Nephron (organoid): Measurements from ENCODE around the gene MGAT3.

Source experiments
- H3K27ac Mint-ChIP-seq, 3 experiments: 2 replicates each; pipeline ENCODE4 v1.8.0; 2020; ENCODE audit warnings: mixed read lengths in 3 of 3, mild to moderate bottlenecking in 2 of 3, moderate library complexity in 1 of 3
- H3K27me3 Mint-ChIP-seq: 2 replicates; pipeline ENCODE4 v1.8.0; 2021; ENCODE audit warnings: low read depth, mild to moderate bottlenecking, moderate library complexity, mixed read lengths
- H3K36me3 Mint-ChIP-seq: 2 replicates; pipeline ENCODE4 v1.8.0; 2020; ENCODE audit warnings: low read depth, mixed read lengths
- H3K4me1 Mint-ChIP-seq: 2 replicates; pipeline ENCODE4 v1.8.0; 2020; ENCODE audit warnings: mixed read lengths
- H3K4me3 Mint-ChIP-seq, 3 experiments: 2 replicates each; pipeline ENCODE4 v1.8.0; 2020; ENCODE audit warnings: mild to moderate bottlenecking in 3 of 3, mixed read lengths in 3 of 3, moderate library complexity in 2 of 3
- H3K9me3 Mint-ChIP-seq: 2 replicates; pipeline ENCODE4 v1.8.0; 2020; ENCODE audit warnings: mixed read lengths
- TF ChIP-seq, protein P1 (sequence below), 3 experiments: fragments of 200-600 bp; sonication (generic); IDR thresholded peaks; one replicate each; pipeline ENCODE4 v1.5.0; 2021; ENCODE audit warnings: antibody characterized with exemption in 3 of 3; ENCODE audit not compliant: unreplicated experiment in 3 of 3

Gene MGAT3

GRCh38 chr22:39449708-39450107, 7.1 kb upstream of the MGAT3 start:
- TF ChIP-seq, protein P1, sequence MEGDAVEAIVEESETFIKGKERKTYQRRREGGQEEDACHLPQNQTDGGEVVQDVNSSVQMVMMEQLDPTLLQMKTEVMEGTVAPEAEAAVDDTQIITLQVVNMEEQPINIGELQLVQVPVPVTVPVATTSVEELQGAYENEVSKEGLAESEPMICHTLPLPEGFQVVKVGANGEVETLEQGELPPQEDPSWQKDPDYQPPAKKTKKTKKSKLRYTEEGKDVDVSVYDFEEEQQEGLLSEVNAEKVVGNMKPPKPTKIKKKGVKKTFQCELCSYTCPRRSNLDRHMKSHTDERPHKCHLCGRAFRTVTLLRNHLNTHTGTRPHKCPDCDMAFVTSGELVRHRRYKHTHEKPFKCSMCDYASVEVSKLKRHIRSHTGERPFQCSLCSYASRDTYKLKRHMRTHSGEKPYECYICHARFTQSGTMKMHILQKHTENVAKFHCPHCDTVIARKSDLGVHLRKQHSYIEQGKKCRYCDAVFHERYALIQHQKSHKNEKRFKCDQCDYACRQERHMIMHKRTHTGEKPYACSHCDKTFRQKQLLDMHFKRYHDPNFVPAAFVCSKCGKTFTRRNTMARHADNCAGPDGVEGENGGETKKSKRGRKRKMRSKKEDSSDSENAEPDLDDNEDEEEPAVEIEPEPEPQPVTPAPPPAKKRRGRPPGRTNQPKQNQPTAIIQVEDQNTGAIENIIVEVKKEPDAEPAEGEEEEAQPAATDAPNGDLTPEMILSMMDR (IDR thresholded peaks at IDR 0.05; ENCODE audit: unreplicated experiment in 3 of 3) = no peak
- Mint-ChIP-seq H3K36me3 (no peaks in the 10 kb centered on the region), H3K27ac (peak overlapping the region in 1 of 3 experiments; percentile 19), H3K9me3 (no peaks in the 10 kb centered on the region), H3K27me3 (peaks cover 8% of the 10 kb centered on the region), H3K4me1 (peaks cover 36% of the 10 kb centered on the region), H3K4me3 (no peak overlapping the region)

- TF ChIP-seq, protein P1 (IDR thresholded peaks at IDR 0.05; ENCODE audit: unreplicated experiment in 3 of 3) = no peak
- Mint-ChIP-seq H3K36me3 (no peaks in the 10 kb centered on the region), H3K4me1 (peaks cover 41% of the 10 kb centered on the region), H3K27me3 (peaks cover 11% of the 10 kb centered on the region), H3K9me3 (no peaks in the 10 kb centered on the region), H3K27ac (peak overlapping the region in 1 of 3 experiments; percentile 19), H3K4me3 (no peak overlapping the region)
Measured at GRCh38 chr22:39450258-39450955, 6.4 kb upstream of the MGAT3 start.

GRCh38 chr22:39452740-39453040, 4.1 kb upstream of the MGAT3 start:
- Mint-ChIP-seq H3K9me3 (no peaks in the 10 kb centered on the region), H3K4me3 (peak overlapping the region in 2 of 3 experiments; percentile 56 to 60), H3K27ac (peak overlapping the region; percentile 16 to 69 (median 23)), H3K4me1 (peaks cover 36% of the 10 kb centered on the region), H3K27me3 (peaks cover 11% of the 10 kb centered on the region), H3K36me3 (no peaks in the 10 kb centered on the region)
- TF ChIP-seq, protein P1 (IDR thresholded peaks at IDR 0.05; ENCODE audit: unreplicated experiment in 3 of 3) = no peak

GRCh38 chr22:39453765-39454378, 2.9 kb upstream of the MGAT3 start:
- peak overlapping the region; percentile 69 to 78 (median 75) for H3K27ac Mint-ChIP-seq
- peaks cover 16% of the 10 kb centered on the region for H3K27me3 Mint-ChIP-seq
- peak overlapping the region; percentile 69 to 72 (median 69) for H3K4me3 Mint-ChIP-seq
- TF ChIP-seq, protein P1 (IDR thresholded peaks at IDR 0.05; ENCODE audit: unreplicated experiment in 3 of 3) = no peak
- peaks cover 44% of the 10 kb centered on the region for H3K4me1 Mint-ChIP-seq
- no peaks in the 10 kb centered on the region for H3K9me3 Mint-ChIP-seq
- no peaks in the 10 kb centered on the region for H3K36me3 Mint-ChIP-seq

DNA sequence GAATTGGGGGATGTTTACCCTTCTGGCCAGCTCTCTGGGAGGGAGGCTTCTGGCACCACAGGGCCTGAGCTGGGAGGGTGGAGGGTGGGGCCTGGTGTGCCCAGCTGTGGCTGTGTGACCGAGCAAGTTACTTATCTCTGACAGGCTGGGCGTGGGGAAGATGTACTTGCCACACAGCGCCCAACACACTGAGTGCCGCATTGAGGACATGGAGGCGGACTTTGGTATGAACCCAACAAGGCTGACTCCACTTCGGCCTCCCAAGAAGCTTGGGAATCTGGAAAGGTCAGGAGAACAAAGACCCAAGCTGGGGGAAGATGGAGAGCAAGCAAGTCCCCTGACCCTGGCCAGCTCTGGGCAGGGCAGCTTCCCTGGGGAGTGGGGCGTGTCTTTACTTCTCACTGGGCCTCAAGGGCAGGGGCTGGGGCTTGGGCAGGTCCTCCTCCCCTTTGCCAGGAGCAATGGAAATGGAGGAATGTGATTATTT, 2.4 kb upstream of the MGAT3 start:
- Mint-ChIP-seq H3K36me3 (no peaks in the 10 kb centered on the region), H3K27me3 (peaks cover 16% of the 10 kb centered on the region), H3K4me3 (peak overlapping the region; percentile 77 to 81 (median 78)), H3K4me1 (peaks cover 44% of the 10 kb centered on the region), H3K27ac (peak overlapping the region; percentile 69 to 78 (median 75)), H3K9me3 (no peaks in the 10 kb centered on the region)
- TF ChIP-seq, protein P1 (IDR thresholded peaks at IDR 0.05; ENCODE audit: unreplicated experiment in 3 of 3) = no peak

DNA sequence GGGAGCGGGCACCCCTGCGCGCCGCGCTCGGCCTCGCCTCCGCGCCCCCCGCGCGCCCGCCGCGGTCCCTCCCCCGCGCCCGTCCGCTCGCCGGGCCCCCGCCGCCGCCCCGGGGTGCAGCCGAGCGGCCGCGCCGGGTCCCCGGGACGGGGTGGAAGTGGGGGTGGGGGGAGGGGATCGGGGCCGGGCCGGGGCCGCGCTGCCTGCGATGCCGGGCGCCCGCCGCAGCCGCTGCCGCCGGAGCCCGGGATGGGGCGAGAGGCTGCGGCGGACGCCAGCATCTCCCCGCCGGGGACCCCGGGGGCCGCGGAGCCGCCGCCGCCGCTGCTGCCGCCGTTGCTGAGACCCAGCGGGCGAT, 365 bp downstream of the MGAT3 start:
- Mint-ChIP-seq H3K27me3 (peaks cover 11% of the 10 kb centered on the region), H3K27ac (no peak overlapping the region), H3K36me3 (no peaks in the 10 kb centered on the region), H3K4me3 (no peak overlapping the region), H3K4me1 (peaks cover 50% of the 10 kb centered on the region), H3K9me3 (no peaks in the 10 kb centered on the region)
- TF ChIP-seq, protein P1 (IDR thresholded peaks at IDR 0.05; ENCODE audit: unreplicated experiment in 3 of 3) = no peak
